ENCODE data around the gene GSTT2. TPM values are rescaled to one million over a fixed set of nuclear protein-coding genes. Genes with fewer than 3 reads are reported as not detected.
"Not testable (repeated sequence)": the region's sequence is repeated elsewhere in the genome, so short reads cannot be mapped to it uniquely, and the experiment has no call there.

The GSTT2 gene
- total RNA-seq, 1 donor from 2014 or later, result 1.1 TPM

- ATAC-seq (no peak), DNase-seq (peak; percentile 57)
- no peak for TF ChIP-seq CTCF (IDR thresholded peaks at IDR 0.05)
- Histone ChIP-seq H3K4me3 (no peak overlapping the region), H3K36me3 (peaks cover 28% of the 10 kb centered on the region), H3K27ac (no peak overlapping the region), H3K27me3 (no peaks in the 10 kb centered on the region), H3K4me1 (no peaks in the 10 kb centered on the region), H3K9me3 (no peaks in the 10 kb centered on the region)
- intact Hi-C loops (cut with DNase I), result no loop called here
Observed at GRCh38 chr22:23970816-23971486, 9.0 kb upstream of the GSTT2 start.

- DNase-seq, result peak; percentile 16
- H3K27ac ChIP-seq; H3K27me3 ChIP-seq; ATAC-seq; H3K4me1 ChIP-seq; intact Hi-C loops (cut with DNase I); H3K9me3 ChIP-seq; H3K4me3 ChIP-seq: not testable (repeated sequence)
- peaks cover 28% of the 10 kb centered on the region for H3K36me3 ChIP-seq
Observed at GRCh38 chr22:23971927-23972326, 8.0 kb upstream of the GSTT2 start.

- peaks cover 25% of the 10 kb centered on the region for H3K36me3 ChIP-seq
- peak; percentile 98 for ATAC-seq
- H3K27me3 ChIP-seq; intact Hi-C loops (cut with DNase I); DNase-seq; H3K4me1 ChIP-seq; H3K27ac ChIP-seq; H3K4me3 ChIP-seq; H3K9me3 ChIP-seq: not testable (repeated sequence)
Observed at GRCh38 chr22:23974345-23974744, 5.6 kb upstream of the GSTT2 start, which contains the start of gene DDT. TSS of gene DDT (minus strand) at chr22:23974441. CDS start at chr22:23974414, 27 bp downstream.

- H3K27ac ChIP-seq; H3K9me3 ChIP-seq; H3K27me3 ChIP-seq; H3K4me3 ChIP-seq; intact Hi-C loops (cut with DNase I); H3K4me1 ChIP-seq: not testable (repeated sequence)
- ATAC-seq (peak; percentile 54), DNase-seq (peak; percentile 72)
- H3K36me3 ChIP-seq, result peaks cover 21% of the 10 kb centered on the region
Observed at GRCh38 chr22:23974836-23975352, 5.0 kb upstream of the GSTT2 start.

GRCh38 chr22:23977304-23977703 is 2.6 kb upstream of the GSTT2 start:
- intact Hi-C loops (cut with DNase I); H3K27ac ChIP-seq; H3K36me3 ChIP-seq; H3K4me3 ChIP-seq; ATAC-seq; H3K9me3 ChIP-seq; H3K4me1 ChIP-seq; H3K27me3 ChIP-seq: not testable (repeated sequence)
- DNase-seq, result peak; percentile 62

- intact Hi-C loops (cut with DNase I); ATAC-seq; H3K36me3 ChIP-seq; H3K4me1 ChIP-seq; H3K4me3 ChIP-seq; H3K27me3 ChIP-seq; H3K9me3 ChIP-seq; H3K27ac ChIP-seq: not testable (repeated sequence)
- peak; percentile 59 for DNase-seq
Observed at GRCh38 chr22:23980567-23980966, 633 bp downstream of the GSTT2 start.

- Histone ChIP-seq H3K36me3 (no peaks in the 10 kb centered on the region), H3K27me3 (no peaks in the 10 kb centered on the region), H3K4me3 (no peak overlapping the region), H3K9me3 (no peaks in the 10 kb centered on the region), H3K4me1 (no peaks in the 10 kb centered on the region), H3K27ac (no peak overlapping the region)
- peak; percentile 42 for DNase-seq
- ATAC-seq, result peak; percentile 56
- intact Hi-C loops (cut with DNase I), result no loop called here
- TF ChIP-seq CTCF (IDR thresholded peaks at IDR 0.05), result peak; percentile 68
Observed at GRCh38 chr22:23984430-23984829, 4.5 kb downstream of the GSTT2 start.

- peak; percentile 39 for ATAC-seq
- intact Hi-C loops (cut with DNase I); H3K9me3 ChIP-seq; H3K4me1 ChIP-seq; H3K27ac ChIP-seq; H3K4me3 ChIP-seq; H3K27me3 ChIP-seq; H3K36me3 ChIP-seq; DNase-seq: not testable (repeated sequence)
Observed at GRCh38 chr22:23986089-23986488, 6.2 kb downstream of the GSTT2 start.

GRCh38 chr22:23986538-23987178 is 6.7 kb downstream of the GSTT2 start:
- DNase-seq, H3K9me3 ChIP-seq: not testable (repeated sequence)

GRCh38 chr22:23989583-23990244 is 9.8 kb downstream of the GSTT2 start:
- H3K27ac ChIP-seq; intact Hi-C loops (cut with DNase I); H3K4me1 ChIP-seq; H3K4me3 ChIP-seq; H3K9me3 ChIP-seq; H3K36me3 ChIP-seq; DNase-seq; H3K27me3 ChIP-seq: not testable (repeated sequence)
- ATAC-seq, result peak; percentile 65

More at GRCh38 chr22:23986538-23987178, 6.7 kb downstream of the GSTT2 start:
- ATAC-seq; H3K27ac ChIP-seq; H3K27me3 ChIP-seq; H3K4me1 ChIP-seq; intact Hi-C loops (cut with DNase I); H3K4me3 ChIP-seq; H3K36me3 ChIP-seq: not testable (repeated sequence)

- H3K9me3 ChIP-seq; H3K27ac ChIP-seq; H3K4me1 ChIP-seq; H3K36me3 ChIP-seq; H3K27me3 ChIP-seq; DNase-seq; ATAC-seq; intact Hi-C loops (cut with DNase I); H3K4me3 ChIP-seq: not testable (repeated sequence)
Observed at GRCh38 chr22:23993080-23993479, 13.1 kb downstream of the GSTT2 start.

Data from upper lobe of right lung (tissue), 1 donor.